Esophagus squamous epithelium (tissue), 5 donors: ENCODE results near the gene MAEA. TPM values are rescaled to one million over a fixed set of nuclear protein-coding genes. Genes with fewer than 3 reads are reported as not detected.

Experiments
- DNase-seq: peaks from one replicate; lab custom pipeline; 2025; lab: John Stamatoyannopoulos, UW
- H3K27ac ChIP-seq, 4 donors: fragments of 200-600 bp; sonication (generic); one replicate each; pipeline ENCODE4 v1.5.1; 2016 to 2019; ENCODE audit warnings: mild to moderate bottlenecking in 1 of 4
- H3K27me3 ChIP-seq, 4 donors: fragments of 200-600 bp; sonication (generic); 1 replicate in 3 of 4; 2 replicates in 1 of 4; pipeline versions ENCODE4 v1.5.1 to v1.6.0; 2017 to 2021; ENCODE audit warnings: antibody characterized with exemption in 1 of 4
- H3K36me3 ChIP-seq, 3 donors: fragments of 200-600 bp; sonication (generic); one replicate each; pipeline ENCODE4 v1.5.1; 2016 to 2019
- H3K4me1 ChIP-seq, 3 donors: fragments of 200-600 bp; sonication (generic); one replicate each; pipeline ENCODE4 v1.5.1; 2017 to 2019
- H3K4me3 ChIP-seq, 4 donors: fragments of 200-600 bp; sonication (generic); 1 replicate in 3 of 4; 2 replicates in 1 of 4; pipeline ENCODE4 v1.5.1; 2016 to 2019; ENCODE audit warnings: mild to moderate bottlenecking in 2 of 4, moderate library complexity in 1 of 4
- H3K9me3 ChIP-seq, 3 donors: fragments of 200-600 bp; sonication (generic); one replicate each; pipeline ENCODE4 v1.5.1; 2016 to 2019
- POLR2A ChIP-seq, 4 donors: fragments of 450-650 bp; IDR thresholded peaks; one replicate each; pipeline ENCODE4 v1.6.1; 2017; ENCODE audit warnings: antibody characterized with exemption in 4 of 4, mild to moderate bottlenecking in 4 of 4, moderate library complexity in 3 of 4
- WGBS, 2 donors: methylation state at CpG; one replicate each; pipeline ENCODE4 v1.1.5; 2018; 5-methylcytosine and 5-hydroxymethylcytosine counted together
- intact Hi-C: fragments of 100-400 bp; cut with DNase I; formaldehyde crosslinking; loops from one replicate; pipeline ENCODE4 v1.15.0; 2022
- total RNA-seq, 4 donors: library from RNA; depleted of rRNA; stranded (reverse); fragments of >200 nt; gene quantifications; one replicate each; pipeline ENCODE4 v1.1.0, GENCODE V29; 2016
- TF ChIP-seq, protein P1 (sequence below), 6 experiments: fragments of 450-650 bp in 4 of 6; fragments of 200-600 bp in 2 of 6; sonication (generic) in 2 of 6; IDR thresholded peaks; one replicate each; pipeline ENCODE4 v1.5.1; 2016 to 2019; ENCODE audit warnings: antibody characterized with exemption in 6 of 6, mild to moderate bottlenecking in 4 of 6, moderate library complexity in 4 of 6
- donor health status: DM: yes; HTN: yes; CAD: no.

The MAEA gene
- total RNA-seq, 4 donors from 2014 or later, result 56.6 to 78.7 (median 67.5) TPM

DNA sequence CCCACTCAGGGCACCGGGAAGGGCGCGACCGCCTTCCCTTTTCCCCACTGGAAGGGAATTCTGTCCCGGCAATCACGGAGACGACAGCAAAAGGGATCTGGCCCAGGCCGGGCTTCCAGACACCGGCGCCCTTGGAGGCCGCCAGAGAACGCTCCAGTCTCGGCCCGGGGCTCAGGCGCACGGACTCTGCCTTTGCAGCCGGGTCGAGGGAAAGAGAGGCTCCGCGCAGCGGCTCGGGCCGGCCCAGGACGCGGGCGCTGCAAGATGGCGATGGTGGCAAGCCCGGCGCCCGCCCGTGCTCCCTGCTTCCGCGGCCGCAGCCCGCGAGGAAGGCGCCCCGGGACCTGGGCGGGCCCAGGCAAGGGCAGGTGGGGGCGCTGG lies 41.8 kb upstream of the MAEA start:
- Histone ChIP-seq H3K9me3 (peaks cover 0 to 9% (median 0%) of the 10 kb centered on the region in 3 donors), H3K27ac (peak overlapping the region; percentile 95 to 99 (median 97)), H3K27me3 (no peaks in the 10 kb centered on the region), H3K4me3 (peak overlapping the region; percentile 82 to 96 (median 92)), H3K36me3 (peaks cover 0 to 12% (median 0%) of the 10 kb centered on the region in 3 donors), H3K4me1 (peaks cover 54 to 77% (median 55%) of the 10 kb centered on the region in 3 donors)
- TF ChIP-seq POLR2A (IDR thresholded peaks at IDR 0.05), result no peak
- TF ChIP-seq, protein P1, sequence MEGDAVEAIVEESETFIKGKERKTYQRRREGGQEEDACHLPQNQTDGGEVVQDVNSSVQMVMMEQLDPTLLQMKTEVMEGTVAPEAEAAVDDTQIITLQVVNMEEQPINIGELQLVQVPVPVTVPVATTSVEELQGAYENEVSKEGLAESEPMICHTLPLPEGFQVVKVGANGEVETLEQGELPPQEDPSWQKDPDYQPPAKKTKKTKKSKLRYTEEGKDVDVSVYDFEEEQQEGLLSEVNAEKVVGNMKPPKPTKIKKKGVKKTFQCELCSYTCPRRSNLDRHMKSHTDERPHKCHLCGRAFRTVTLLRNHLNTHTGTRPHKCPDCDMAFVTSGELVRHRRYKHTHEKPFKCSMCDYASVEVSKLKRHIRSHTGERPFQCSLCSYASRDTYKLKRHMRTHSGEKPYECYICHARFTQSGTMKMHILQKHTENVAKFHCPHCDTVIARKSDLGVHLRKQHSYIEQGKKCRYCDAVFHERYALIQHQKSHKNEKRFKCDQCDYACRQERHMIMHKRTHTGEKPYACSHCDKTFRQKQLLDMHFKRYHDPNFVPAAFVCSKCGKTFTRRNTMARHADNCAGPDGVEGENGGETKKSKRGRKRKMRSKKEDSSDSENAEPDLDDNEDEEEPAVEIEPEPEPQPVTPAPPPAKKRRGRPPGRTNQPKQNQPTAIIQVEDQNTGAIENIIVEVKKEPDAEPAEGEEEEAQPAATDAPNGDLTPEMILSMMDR (IDR thresholded peaks at IDR 0.05), result no peak
- DNase-seq, result no peak
- intact Hi-C loops, result no loop called here
- no CpG with 5 or more reads among the region's 40 CpGs for WGBS, 2 donors

DNA sequence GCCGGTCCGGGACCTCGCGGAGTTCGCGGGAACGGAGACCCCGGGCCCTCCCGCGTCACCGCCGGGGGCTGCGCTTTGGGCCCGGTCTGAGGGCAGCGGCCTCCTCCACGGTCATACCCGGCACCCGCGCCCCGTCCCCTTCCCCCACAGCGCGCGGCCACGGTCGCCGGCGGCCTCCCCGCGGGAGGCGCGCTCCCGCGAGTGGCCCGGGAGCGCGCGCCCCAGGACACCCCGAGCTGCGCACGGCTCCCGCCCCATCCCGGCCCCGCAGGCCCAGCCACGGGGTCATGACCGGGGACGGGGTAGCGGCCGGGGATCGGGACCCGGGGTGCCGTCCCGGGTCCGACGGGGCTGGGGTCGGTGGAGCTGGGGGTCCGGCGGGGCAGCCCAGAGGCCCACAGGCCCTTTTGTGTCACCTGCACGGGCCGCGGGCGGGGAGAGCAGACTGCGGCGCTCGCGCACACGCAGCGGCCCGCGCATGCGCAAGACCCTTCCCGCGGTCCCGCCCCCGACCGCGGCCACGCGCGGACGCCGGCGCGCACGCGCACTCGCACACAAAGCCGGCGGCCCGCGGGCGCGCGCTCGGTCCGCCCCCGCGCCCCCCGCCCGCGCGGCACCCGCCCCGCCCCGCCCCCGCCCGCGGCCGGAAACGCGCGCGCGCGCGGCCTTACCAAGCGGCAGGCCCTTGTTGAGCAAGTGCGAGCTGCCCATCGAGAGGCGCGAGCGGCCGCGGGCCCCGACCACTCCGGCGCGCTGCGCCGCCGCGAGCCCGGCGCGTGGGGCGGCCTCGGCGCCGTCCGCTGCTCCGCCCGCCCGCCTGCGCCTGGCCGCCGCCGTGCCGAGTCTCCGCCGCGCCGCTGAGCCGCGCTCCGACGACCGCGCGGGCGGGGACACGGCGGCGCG lies 41.2 kb upstream of the MAEA start, which contains the start of gene CTBP1:
TSS of gene CTBP1 (minus strand) at position 886 of the 903 bp plus-strand sequence. CDS start 7,799 bp downstream, outside the sequence.
- Histone ChIP-seq H3K36me3 (peaks cover 0 to 9% (median 0%) of the 10 kb centered on the region in 3 donors), H3K27me3 (no peaks in the 10 kb centered on the region), H3K9me3 (peaks cover 0 to 15% (median 0%) of the 10 kb centered on the region in 3 donors), H3K4me1 (peaks cover 49 to 70% (median 49%) of the 10 kb centered on the region in 3 donors), H3K4me3 (peak within 1 kb of the TSS; percentile 82 to 96 (median 92)), H3K27ac (peak within 1 kb of the TSS; percentile 95 to 99 (median 97))
- WGBS, 2 donors, result no CpG with 5 or more reads among the region's 163 CpGs
- intact Hi-C loops, result no loop called here
- no peak for DNase-seq
- TF ChIP-seq POLR2A (IDR thresholded peaks at IDR 0.05), result peak in 3 of 4 donors; percentile 25 to 88 (median 45)
- TF ChIP-seq, protein P1 (IDR thresholded peaks at IDR 0.05), result peak in 1 of 6 experiments; percentile 3

DNA sequence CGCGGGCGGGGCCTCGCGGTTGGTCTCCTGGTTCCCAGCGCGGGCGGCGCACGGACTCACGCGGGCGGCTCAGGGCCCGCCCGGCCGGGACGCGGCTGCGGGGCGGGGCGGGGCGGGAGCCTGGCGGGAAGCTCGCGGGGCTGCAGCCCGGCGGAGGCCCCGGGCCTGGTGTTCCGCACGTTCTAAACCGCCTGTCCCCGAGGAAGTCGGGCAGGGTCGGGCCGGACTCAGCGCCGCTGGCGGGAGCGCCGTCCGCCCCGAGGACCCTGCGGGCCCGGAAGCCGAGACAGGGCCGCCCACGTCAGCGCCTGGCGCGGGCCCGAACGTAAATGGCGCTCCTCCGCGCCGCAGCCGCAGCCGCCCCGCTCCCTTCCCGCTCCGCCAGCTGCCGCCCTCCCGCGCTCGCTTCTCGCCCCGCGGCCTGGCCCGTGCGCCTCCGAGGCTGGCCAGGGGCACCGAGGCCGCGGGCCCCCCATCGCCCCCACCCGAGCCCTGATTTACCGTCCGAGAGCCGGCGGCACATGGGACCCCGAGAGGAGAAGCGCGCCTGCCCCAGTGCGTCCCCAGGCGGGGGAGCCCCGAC lies 40.5 kb upstream of the MAEA start:
- WGBS, 2 donors, result 0% methylated on average over 1 of the region's 86 CpGs; no CpG with 5 or more reads in 1 of the 2 donors
- Histone ChIP-seq H3K9me3 (peaks cover 0 to 21% (median 0%) of the 10 kb centered on the region in 3 donors), H3K4me3 (peak overlapping the region; percentile 56 to 96 (median 80)), H3K36me3 (peaks cover 0 to 9% (median 0%) of the 10 kb centered on the region in 3 donors), H3K4me1 (peaks cover 41 to 63% (median 42%) of the 10 kb centered on the region in 3 donors), H3K27ac (peak overlapping the region; percentile 88 to 99 (median 97)), H3K27me3 (no peaks in the 10 kb centered on the region)
- peak in 1 of 4 donors; percentile 74 for TF ChIP-seq POLR2A (IDR thresholded peaks at IDR 0.05)
- TF ChIP-seq, protein P1 (IDR thresholded peaks at IDR 0.05), result peak in 1 of 6 experiments; percentile 6
- DNase-seq, result no peak
- intact Hi-C loops, result no loop called here

DNA sequence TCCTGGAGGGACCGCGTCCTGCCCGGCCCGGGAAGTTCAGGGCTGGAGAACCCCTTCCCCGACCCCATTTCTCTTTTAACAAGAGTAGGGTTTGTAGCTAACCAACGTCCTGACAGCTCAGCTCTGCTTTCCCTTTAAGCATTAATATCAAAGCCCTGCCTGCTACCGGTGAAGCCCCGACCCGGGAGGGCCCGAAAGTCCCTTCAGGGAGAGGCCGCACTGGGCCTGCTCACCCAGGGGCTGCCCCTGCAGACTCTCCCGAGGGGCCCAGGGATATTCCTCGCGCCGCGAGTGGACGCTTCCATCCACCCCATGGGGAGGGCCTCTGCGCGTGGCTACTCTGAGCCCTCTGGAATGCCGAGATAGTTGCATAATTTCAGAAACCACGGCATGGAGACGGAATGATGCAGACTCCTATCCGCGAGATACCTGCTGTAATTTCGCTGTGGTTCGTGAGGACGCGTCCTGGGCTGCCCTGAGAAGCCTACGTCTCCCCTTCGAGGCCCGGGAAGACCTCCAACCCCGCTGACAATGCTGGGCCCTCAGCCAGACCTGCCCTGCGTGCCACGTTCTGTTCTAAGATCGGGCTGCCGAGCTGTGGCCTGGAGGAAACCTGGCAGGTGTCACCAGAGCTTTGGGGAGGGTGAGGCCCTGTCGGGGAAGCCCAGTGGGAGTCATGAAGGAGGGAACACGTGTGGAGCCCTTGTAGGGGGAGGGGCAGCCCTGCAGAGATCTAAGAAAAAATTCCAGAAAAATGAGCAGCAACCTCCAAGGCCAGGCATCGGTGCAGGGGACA lies 39.8 kb upstream of the MAEA start:
- Histone ChIP-seq H3K4me3 (peak overlapping the region; percentile 56 to 96 (median 80)), H3K9me3 (peaks cover 0 to 22% (median 0%) of the 10 kb centered on the region in 3 donors), H3K4me1 (peaks cover 34 to 56% (median 35%) of the 10 kb centered on the region in 3 donors), H3K36me3 (peaks cover 0 to 9% (median 0%) of the 10 kb centered on the region in 3 donors), H3K27me3 (no peaks in the 10 kb centered on the region), H3K27ac (peak overlapping the region; percentile 88 to 99 (median 97))
- intact Hi-C loops, result loop anchor here (5.0 kb wide), 1 partner anchor 97 kb away; the partner anchor contains the start of gene UVSSA
- no peak for DNase-seq
- TF ChIP-seq POLR2A (IDR thresholded peaks at IDR 0.05), result peak in 1 of 4 donors; percentile 6
- TF ChIP-seq, protein P1 (IDR thresholded peaks at IDR 0.05), result no peak
- 26 to 58% methylated on average over 13 to 17 of the region's 39 CpGs for WGBS, 2 donors
